22Rv1 (cell line): ENCODE data around the gene ACSM4.

ENCODE experiments used
- ZFX ChIP-seq: fragments of 450-650 bp; IDR thresholded peaks from 2 replicates; pipeline ENCODE4 v1.6.1; 2017; ENCODE audit warnings: antibody characterized with exemption, borderline replicate concordance
- TF ChIP-seq, protein P1 (sequence below): fragments of 450-650 bp; IDR thresholded peaks from 2 replicates; pipeline ENCODE4 v1.5.1; 2017; ENCODE audit warnings: mild to moderate bottlenecking

- TF ChIP-seq, protein P1, sequence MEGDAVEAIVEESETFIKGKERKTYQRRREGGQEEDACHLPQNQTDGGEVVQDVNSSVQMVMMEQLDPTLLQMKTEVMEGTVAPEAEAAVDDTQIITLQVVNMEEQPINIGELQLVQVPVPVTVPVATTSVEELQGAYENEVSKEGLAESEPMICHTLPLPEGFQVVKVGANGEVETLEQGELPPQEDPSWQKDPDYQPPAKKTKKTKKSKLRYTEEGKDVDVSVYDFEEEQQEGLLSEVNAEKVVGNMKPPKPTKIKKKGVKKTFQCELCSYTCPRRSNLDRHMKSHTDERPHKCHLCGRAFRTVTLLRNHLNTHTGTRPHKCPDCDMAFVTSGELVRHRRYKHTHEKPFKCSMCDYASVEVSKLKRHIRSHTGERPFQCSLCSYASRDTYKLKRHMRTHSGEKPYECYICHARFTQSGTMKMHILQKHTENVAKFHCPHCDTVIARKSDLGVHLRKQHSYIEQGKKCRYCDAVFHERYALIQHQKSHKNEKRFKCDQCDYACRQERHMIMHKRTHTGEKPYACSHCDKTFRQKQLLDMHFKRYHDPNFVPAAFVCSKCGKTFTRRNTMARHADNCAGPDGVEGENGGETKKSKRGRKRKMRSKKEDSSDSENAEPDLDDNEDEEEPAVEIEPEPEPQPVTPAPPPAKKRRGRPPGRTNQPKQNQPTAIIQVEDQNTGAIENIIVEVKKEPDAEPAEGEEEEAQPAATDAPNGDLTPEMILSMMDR, result no peak
- TF ChIP-seq ZFX, result no peak
Observed at GRCh38 chr12:7346551-7347225, 42.8 kb downstream of the ACSM4 start.
